A549 (cell line): Measurements from ENCODE around the gene HSFX2. TPM values are rescaled to one million over a fixed set of nuclear protein-coding genes. Genes with fewer than 3 reads are reported as not detected.
A peak's percentile ranks its signal among the peaks of the same experiment; 100 is the strongest.

Experiments
- ATAC-seq, 2 experiments: fragments of 200-7000 bp in 1 of 2; fragments of >200 bp in 1 of 2; cut with Nextera tagmentation in 1 of 2; cut with Tn5 transposase in 1 of 2; 3 replicates each; pipeline versions ENCODE4 v1.8.0 to v1.9.1; 2018 to 2020; ENCODE audit warnings: mild to moderate bottlenecking in 1 of 2, moderate library complexity in 1 of 2
- CTCF ChIA-PET: fragments of 300-600 bp; sonication (Branson Sonifier 250); formaldehyde crosslinking; extraction: SDS; loops from one replicate; lab custom pipeline; 2021; ENCODE audit warnings: antibody characterized with exemption, inconsistent platforms; lab: Yijun Ruan, JAX
- POLR2A ChIA-PET: fragments of 350-600 bp; formaldehyde crosslinking; extraction: SDS; loops from one replicate; lab custom pipeline; 2021; ENCODE audit warnings: antibody characterized with exemption, inconsistent platforms; lab: Yijun Ruan, JAX
- DNase-seq, 2 experiments: peaks; one replicate each; pipeline versions ENCODE4 v3.0.0 to v3.0.0-alpha.2; 2011 to 2016; ENCODE audit warnings: low read depth in 1 of 2, low spot score in 1 of 2
- FAIRE-seq: peaks from 2 replicates; lab custom pipeline; 2011; peaks lifted over from hg19 to GRCh38; lab: Jason Lieb, UNC
- H3K27ac ChIP-seq, 2 experiments: fragments of >200 bp; sonication (Bioruptor Twin); formaldehyde crosslinking; 3 replicates each; pipeline ENCODE4 v1.5.1; 2016 to 2017
- H3K4me1 ChIP-seq: fragments of >200 bp; sonication (Bioruptor Twin); formaldehyde crosslinking; 3 replicates; pipeline ENCODE4 v1.6.1; 2016
- H3K4me2 ChIP-seq: fragments of >200 bp; sonication (Bioruptor Twin); formaldehyde crosslinking; 3 replicates; pipeline ENCODE4 v1.6.1; 2016
- H3K4me3 ChIP-seq: fragments of >200 bp; sonication (Bioruptor Twin); formaldehyde crosslinking; 3 replicates; pipeline ENCODE4 v1.5.1; 2016
- H3K9me3 ChIP-seq: fragments of >200 bp; sonication (Bioruptor Twin); formaldehyde crosslinking; 3 replicates; pipeline ENCODE4 v1.6.1; 2016
- CBX2 ChIP-seq: fragments of 200-600 bp; sonication (generic); IDR thresholded peaks from 2 replicates; pipeline ENCODE4 v1.6.1; 2016; ENCODE audit warnings: low read depth, mild to moderate bottlenecking, borderline replicate concordance
- CHD4 ChIP-seq: fragments of 200-600 bp; sonication (generic); IDR thresholded peaks from 2 replicates; pipeline ENCODE4 v1.6.1; 2016; ENCODE audit warnings: antibody characterized with exemption, mild to moderate bottlenecking, borderline replicate concordance
- CTCF ChIP-seq: fragments of >200 bp; sonication (Bioruptor Twin); formaldehyde crosslinking; IDR thresholded peaks from 3 replicates; pipeline ENCODE4 v1.5.1; 2016
- EHMT2 ChIP-seq: fragments of 200-600 bp; sonication (generic); IDR thresholded peaks from 2 replicates; pipeline ENCODE4 v1.6.1; 2016; ENCODE audit warnings: antibody characterized with exemption, low read depth, mild to moderate bottlenecking, moderate library complexity
- FOSL2 ChIP-seq, 2 experiments: fragments of 450-650 bp in 1 of 2; fragments of >200 bp in 1 of 2; sonication (Bioruptor Twin) in 1 of 2; formaldehyde crosslinking; IDR thresholded peaks; 2 replicates each; pipeline versions ENCODE4 v1.5.0 to v1.6.1; 2016 to 2020; ENCODE audit warnings: mild to moderate bottlenecking in 1 of 2, moderate library complexity in 1 of 2
- FOXS1 ChIP-seq: fragments of 250-450 bp; sonication (Bioruptor Pico); IDR thresholded peaks from 2 replicates; pipeline ENCODE4 v1.5.0; 2020; ENCODE audit warnings: mild to moderate bottlenecking, moderate library complexity
- HOXA7 ChIP-seq: fragments of 250-450 bp; sonication (Bioruptor Pico); IDR thresholded peaks from 2 replicates; pipeline ENCODE4 v1.5.0; 2020; ENCODE audit warnings: mild to moderate bottlenecking, moderate library complexity
- HOXB5 ChIP-seq: fragments of 250-450 bp; sonication (Bioruptor Pico); IDR thresholded peaks from 2 replicates; pipeline ENCODE4 v1.5.0; 2020; ENCODE audit warnings: mild to moderate bottlenecking, moderate library complexity
- JUN ChIP-seq, 2 experiments: fragments of >200 bp; sonication (Bioruptor Twin); formaldehyde crosslinking; IDR thresholded peaks; 2 replicates in 1 of 2; 3 replicates in 1 of 2; pipeline ENCODE4 v1.6.1; 2016 to 2017
- JUNB ChIP-seq: fragments of >200 bp; sonication (Bioruptor Twin); formaldehyde crosslinking; IDR thresholded peaks from 2 replicates; pipeline ENCODE4 v1.6.1; 2016
- KDM1A ChIP-seq: fragments of 200-600 bp; sonication (generic); IDR thresholded peaks from 2 replicates; pipeline ENCODE4 v1.6.1; 2016; ENCODE audit warnings: low read depth, mild to moderate bottlenecking
- KDM5A ChIP-seq: fragments of 200-600 bp; sonication (generic); IDR thresholded peaks from 2 replicates; pipeline ENCODE4 v1.6.1; 2016; ENCODE audit warnings: antibody characterized with exemption, mild to moderate bottlenecking
- MAX ChIP-seq: IDR thresholded peaks from 2 replicates; pipeline ENCODE4 v1.6.1; 2012
- MAZ ChIP-seq: fragments of 150-350 bp; IDR thresholded peaks from 2 replicates; pipeline ENCODE4 v1.6.1; 2014; ENCODE audit warnings: antibody characterized with exemption, low read depth, low read length, borderline replicate concordance
- MYC ChIP-seq: IDR thresholded peaks from 2 replicates; pipeline ENCODE4 v1.6.1; 2012; ENCODE audit warnings: mild to moderate bottlenecking, inconsistent platforms, low read length, improper control_type of control experiment, borderline replicate concordance
- NPAS2 ChIP-seq: fragments of 250-450 bp; sonication (Bioruptor Pico); IDR thresholded peaks from 2 replicates; pipeline ENCODE4 v1.8.0; 2022; ENCODE audit warnings: mild to moderate bottlenecking, moderate library complexity, borderline replicate concordance
- PHF8 ChIP-seq: fragments of 200-600 bp; sonication (generic); IDR thresholded peaks from 2 replicates; pipeline ENCODE4 v1.6.1; 2016; ENCODE audit warnings: low read depth, mild to moderate bottlenecking, antibody characterized with exemption, moderate library complexity, borderline replicate concordance
- POLR2A ChIP-seq: IDR thresholded peaks from 2 replicates; pipeline ENCODE4 v1.6.1; 2012; ENCODE audit warnings: mild to moderate bottlenecking, low read length
- RARB ChIP-seq: fragments of 250-450 bp; sonication (Bioruptor Pico); IDR thresholded peaks from 2 replicates; pipeline ENCODE4 v1.8.0; 2021; ENCODE audit warnings: mild to moderate bottlenecking, moderate library complexity
- RNF2 ChIP-seq: fragments of 200-600 bp; sonication (generic); IDR thresholded peaks from 2 replicates; pipeline ENCODE4 v1.6.1; 2016; ENCODE audit warnings: low read depth, mild to moderate bottlenecking, antibody characterized with exemption, moderate library complexity, borderline replicate concordance
- SREBF2 ChIP-seq: fragments of 450-650 bp; IDR thresholded peaks from 2 replicates; pipeline ENCODE4 v1.6.1; 2014; ENCODE audit warnings: mild to moderate bottlenecking, moderate library complexity
- TFCP2L1 ChIP-seq: fragments of 250-450 bp; sonication (Bioruptor Pico); IDR thresholded peaks from 2 replicates; pipeline ENCODE4 v1.5.0; 2021; ENCODE audit warnings: mild to moderate bottlenecking
- ZNF302 ChIP-seq: fragments of 250-450 bp; sonication (Bioruptor Pico); IDR thresholded peaks from 2 replicates; pipeline ENCODE4 v1.9.0; 2021; ENCODE audit warnings: inconsistent platforms, mild to moderate bottlenecking, moderate library complexity
- ZSCAN20 ChIP-seq: fragments of 250-450 bp; sonication (Bioruptor Pico); IDR thresholded peaks from 2 replicates; pipeline ENCODE4 v1.8.0; 2022; ENCODE audit warnings: mild to moderate bottlenecking, moderate library complexity
- WGBS: methylation state at CpG from one replicate; pipeline ENCODE4 v1.1.6; 2017; ENCODE audit errors: missing lambda C conversion rate; 5-methylcytosine and 5-hydroxymethylcytosine counted together
- polyA plus RNA-seq, 4 experiments: library from polyadenylated mRNA; depleted of rRNA in 3 of 4; stranded (reverse); fragments of >200 nt; fragmentation: RNase III in 1 of 4; extraction: RNeasy Plus Mini Kit Qiagen cat#74134 plus additional on column Dnase treatment in 1 of 4; gene quantifications; 2 replicates in 3 of 4; 3 replicates in 1 of 4; pipeline ENCODE4 v1.2.3, GENCODE V29; 2011 to 2017
- TF ChIP-seq, protein P1 (sequence below): fragments of 200-600 bp; sonication (generic); IDR thresholded peaks from 2 replicates; pipeline ENCODE4 v1.6.1; 2016; ENCODE audit warnings: antibody characterized with exemption, mild to moderate bottlenecking, moderate library complexity
- TF ChIP-seq, protein P2 (sequence below): IDR thresholded peaks from 2 replicates; pipeline ENCODE4 v1.6.1; 2012

The HSFX2 gene
- polyA plus RNA-seq, 2 of the 4 experiments (the other 2 are of a cell fraction) = 0.10 TPM; not detected in 1

DNA sequence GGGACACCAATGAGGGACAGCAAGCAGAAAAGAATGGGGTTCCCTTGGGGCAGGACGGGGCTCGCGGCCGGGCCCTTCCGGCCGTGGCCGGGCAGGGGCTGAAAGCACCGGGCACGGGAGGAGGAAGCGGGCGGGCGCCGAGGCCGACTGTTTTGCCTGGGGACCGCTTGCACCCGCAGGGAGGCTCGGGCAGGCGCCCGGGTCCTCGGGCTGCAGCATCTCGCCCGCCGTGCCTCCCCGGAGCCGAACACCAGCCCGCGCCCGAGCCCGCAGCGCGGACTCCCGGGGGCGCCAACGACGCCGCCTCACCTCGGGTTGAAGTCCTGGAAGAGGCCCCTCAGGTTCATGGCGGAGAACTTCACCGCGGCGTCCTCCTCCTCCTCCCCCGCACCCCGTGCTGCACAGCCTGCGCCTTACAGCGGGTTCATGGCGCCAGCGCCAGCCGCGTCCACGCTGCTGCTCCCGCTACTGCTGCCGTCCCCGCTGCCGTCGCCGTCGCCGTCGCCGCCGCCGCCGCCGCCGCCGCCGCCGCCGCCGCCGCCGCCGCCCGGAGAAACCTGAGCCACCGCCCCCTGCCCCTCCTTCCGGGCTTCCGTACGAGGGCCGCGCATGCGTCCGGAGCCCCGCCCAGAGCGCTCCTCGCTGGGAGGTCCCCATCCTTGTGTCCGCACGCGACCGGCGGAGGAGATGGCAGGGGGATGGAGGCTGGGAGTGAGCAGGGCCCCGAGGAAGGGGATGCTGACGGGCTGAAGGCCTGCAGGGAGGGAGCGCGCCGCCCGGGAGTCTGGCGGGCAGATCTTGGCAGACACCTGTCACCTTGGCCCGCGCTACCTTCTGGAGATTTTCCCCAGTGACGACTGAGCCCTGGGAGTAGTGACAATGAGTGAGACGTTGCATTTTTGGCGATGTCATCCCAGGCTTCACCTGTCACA, 36.4 kb upstream of the HSFX2 start, which contains the start of gene TMEM185A (continued):
- TF ChIP-seq RNF2 (0 out of 2 replicates have a peak, but pooled peaks have one; percentile 35), FOSL2 (IDR thresholded peaks at IDR 0.05) (no peak), FOSL2 (CRISPR knock-in tag; IDR thresholded peaks at IDR 0.05) (no peak), POLR2A (peak; percentile 56), MAX (peak; percentile 55; the same call in 1 of the 2 replicates), CBX2 (no peak), ZNF302 (CRISPR knock-in tag) (no peak), PHF8 (peak; percentile 51; the same call in 1 of the 2 replicates), NPAS2 (CRISPR knock-in tag) (no peak), MAZ (no peak), SREBF2 (no peak), JUNB (no peak), JUN (IDR thresholded peaks at IDR 0.05) (peak in 1 of 2 experiments; percentile 57; a peak in 1 of 5 replicates), HOXB5 (CRISPR knock-in tag) (no peak), HOXA7 (no peak), TFCP2L1 (CRISPR knock-in tag) (no peak), CTCF (no peak), ZSCAN20 (no peak), MYC (no peak), EHMT2 (no peak), RARB (no peak)
- TF ChIP-seq, protein P1, sequence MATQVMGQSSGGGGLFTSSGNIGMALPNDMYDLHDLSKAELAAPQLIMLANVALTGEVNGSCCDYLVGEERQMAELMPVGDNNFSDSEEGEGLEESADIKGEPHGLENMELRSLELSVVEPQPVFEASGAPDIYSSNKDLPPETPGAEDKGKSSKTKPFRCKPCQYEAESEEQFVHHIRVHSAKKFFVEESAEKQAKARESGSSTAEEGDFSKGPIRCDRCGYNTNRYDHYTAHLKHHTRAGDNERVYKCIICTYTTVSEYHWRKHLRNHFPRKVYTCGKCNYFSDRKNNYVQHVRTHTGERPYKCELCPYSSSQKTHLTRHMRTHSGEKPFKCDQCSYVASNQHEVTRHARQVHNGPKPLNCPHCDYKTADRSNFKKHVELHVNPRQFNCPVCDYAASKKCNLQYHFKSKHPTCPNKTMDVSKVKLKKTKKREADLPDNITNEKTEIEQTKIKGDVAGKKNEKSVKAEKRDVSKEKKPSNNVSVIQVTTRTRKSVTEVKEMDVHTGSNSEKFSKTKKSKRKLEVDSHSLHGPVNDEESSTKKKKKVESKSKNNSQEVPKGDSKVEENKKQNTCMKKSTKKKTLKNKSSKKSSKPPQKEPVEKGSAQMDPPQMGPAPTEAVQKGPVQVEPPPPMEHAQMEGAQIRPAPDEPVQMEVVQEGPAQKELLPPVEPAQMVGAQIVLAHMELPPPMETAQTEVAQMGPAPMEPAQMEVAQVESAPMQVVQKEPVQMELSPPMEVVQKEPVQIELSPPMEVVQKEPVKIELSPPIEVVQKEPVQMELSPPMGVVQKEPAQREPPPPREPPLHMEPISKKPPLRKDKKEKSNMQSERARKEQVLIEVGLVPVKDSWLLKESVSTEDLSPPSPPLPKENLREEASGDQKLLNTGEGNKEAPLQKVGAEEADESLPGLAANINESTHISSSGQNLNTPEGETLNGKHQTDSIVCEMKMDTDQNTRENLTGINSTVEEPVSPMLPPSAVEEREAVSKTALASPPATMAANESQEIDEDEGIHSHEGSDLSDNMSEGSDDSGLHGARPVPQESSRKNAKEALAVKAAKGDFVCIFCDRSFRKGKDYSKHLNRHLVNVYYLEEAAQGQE = no peak
- TF ChIP-seq, all 56 proteins: peak for 6

DNA sequence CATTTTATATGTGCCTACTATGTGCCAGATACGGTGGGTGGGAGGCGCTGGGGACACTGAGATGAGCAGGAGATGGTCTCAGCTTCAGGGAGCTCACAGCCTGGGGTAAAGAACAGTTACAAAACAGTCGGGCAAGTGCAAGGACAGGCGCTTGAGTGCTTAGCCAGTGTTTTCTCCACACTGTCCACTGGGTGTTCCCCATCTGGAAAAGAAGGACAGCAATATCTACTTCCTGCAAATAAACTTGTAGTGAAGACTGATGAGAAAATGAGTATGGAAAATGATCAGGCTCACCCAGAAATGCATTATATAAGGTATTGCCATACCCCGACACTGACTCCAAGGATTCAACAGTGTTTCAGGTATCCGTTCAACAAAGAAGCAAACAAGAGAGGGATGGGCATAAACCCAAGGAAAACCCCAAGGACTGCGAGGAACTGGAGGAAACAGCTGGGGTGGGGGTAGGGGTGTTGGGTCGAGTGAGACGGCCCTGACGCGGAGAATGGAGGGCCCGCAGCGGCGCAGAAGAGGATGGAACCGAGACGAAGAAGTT, 35.6 kb upstream of the HSFX2 start:
- CTCF ChIA-PET = no interaction called here
- FAIRE-seq = no peak
- DNase-seq = peak; percentile 15 to 49
- TF ChIP-seq KDM1A (no peak), PHF8 (no peak), CHD4 (no peak), KDM5A (no peak), EHMT2 (no peak), FOXS1 (CRISPR knock-in tag) (no peak)
- TF ChIP-seq, protein P2, sequence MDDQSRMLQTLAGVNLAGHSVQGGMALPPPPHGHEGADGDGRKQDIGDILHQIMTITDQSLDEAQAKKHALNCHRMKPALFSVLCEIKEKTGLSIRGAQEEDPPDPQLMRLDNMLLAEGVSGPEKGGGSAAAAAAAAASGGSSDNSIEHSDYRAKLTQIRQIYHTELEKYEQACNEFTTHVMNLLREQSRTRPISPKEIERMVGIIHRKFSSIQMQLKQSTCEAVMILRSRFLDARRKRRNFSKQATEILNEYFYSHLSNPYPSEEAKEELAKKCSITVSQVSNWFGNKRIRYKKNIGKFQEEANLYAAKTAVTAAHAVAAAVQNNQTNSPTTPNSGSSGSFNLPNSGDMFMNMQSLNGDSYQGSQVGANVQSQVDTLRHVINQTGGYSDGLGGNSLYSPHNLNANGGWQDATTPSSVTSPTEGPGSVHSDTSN = no peak
- TF ChIP-seq, protein P1 = no peak
- peak; percentile 84 to 88 for ATAC-seq
- Histone ChIP-seq H3K4me1 (peaks cover 24% of the 10 kb centered on the region), H3K4me2 (peak overlapping the region; percentile 95), H3K27ac (peak overlapping the region; percentile 77 to 91), H3K4me3 (peak overlapping the region; percentile 87), H3K9me3 (no peaks in the 10 kb centered on the region)
- POLR2A ChIA-PET = no interaction called here
- 3% methylated on average over 16 of the region's 16 CpGs for WGBS
